HG03135 (cell line): ENCODE results near the gene FIBP.
"Not testable (repeated sequence)": the region's sequence is repeated elsewhere in the genome, so short reads cannot be mapped to it uniquely, and the experiment has no call there.

ENCODE experiments used
- ATAC-seq: cut with Tn5 transposase; IDR thresholded peaks from one replicate; pipeline ENCODE4 v1.9.1; 2021; ENCODE audit warnings: mild to moderate bottlenecking, moderate library complexity; ENCODE audit not compliant: unreplicated experiment

Gene FIBP

GRCh38 chr11:65915101-65915820, 27.0 kb upstream of the FIBP start:
- ATAC-seq: no peak

DNA sequence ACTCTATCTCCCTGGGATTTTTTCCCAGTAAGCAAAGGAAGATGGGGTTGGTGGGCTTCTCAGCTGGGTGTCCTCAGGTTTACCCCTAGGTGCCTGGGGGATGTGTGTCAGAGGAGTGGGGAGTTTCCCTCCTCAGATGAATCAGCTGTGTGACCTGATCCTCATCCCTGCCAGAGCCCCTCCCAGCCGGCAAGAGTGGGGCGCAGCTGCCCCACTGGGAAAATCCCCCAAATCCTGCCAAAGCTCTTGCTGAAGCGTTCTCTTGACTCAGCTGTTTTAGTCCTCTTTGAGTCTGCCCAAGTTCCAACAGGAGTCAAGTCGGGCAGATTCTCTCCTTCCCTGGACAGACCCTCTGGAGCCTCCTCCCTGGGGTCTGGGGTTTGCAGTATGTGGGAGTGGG, 24.6 kb upstream of the FIBP start:
- no peak for ATAC-seq

DNA sequence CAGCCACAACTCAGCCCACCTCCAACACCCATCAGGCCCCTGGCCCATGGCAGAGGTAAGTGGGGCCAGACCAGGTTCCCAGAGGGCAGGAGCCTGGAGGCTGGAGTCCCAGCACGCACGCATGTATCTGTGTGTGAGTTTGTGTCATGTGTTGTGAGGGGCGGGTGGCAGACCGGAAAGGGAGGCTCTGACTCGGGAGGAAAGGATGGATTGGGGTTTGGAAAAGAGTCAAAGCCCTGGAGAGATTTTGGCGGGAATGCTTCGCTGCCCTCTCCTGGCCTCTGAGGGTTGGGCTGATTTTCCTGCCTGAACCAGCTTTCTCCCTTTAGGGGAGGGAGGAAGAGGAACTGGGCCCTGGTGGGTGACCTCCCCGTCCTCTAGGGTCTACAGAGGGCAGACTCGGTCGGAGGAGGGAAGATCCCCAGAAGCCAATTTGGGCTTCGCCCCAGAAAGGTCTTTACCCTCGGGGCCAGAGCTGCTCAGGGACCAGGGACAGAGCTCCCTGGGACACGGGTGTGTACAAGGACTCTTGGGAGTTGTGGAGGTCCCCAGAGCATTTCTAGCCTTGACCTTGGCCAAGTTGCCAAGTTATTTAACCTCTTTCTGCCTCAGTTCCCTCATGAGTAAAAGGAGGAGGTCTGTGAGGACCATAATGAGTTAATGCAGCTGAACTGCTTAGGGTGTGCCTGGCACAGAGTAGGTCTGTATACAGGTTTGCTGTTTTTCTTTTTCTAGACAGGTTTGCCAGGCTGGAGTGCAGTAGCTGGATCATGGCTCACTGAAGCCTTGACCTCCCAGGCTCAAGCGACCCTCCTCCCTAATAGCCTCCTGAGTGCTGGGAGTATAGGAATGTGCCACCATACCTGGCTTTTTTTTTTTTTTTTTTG, 23.7 kb upstream of the FIBP start:
- no peak for ATAC-seq

- ATAC-seq: no peak
Observed at GRCh38 chr11:65907878-65908277, 19.6 kb upstream of the FIBP start.

GRCh38 chr11:65906602-65907001, 18.3 kb upstream of the FIBP start:
- ATAC-seq: no peak

- no peak for ATAC-seq
Observed at GRCh38 chr11:65903715-65904114, 15.4 kb upstream of the FIBP start.

DNA sequence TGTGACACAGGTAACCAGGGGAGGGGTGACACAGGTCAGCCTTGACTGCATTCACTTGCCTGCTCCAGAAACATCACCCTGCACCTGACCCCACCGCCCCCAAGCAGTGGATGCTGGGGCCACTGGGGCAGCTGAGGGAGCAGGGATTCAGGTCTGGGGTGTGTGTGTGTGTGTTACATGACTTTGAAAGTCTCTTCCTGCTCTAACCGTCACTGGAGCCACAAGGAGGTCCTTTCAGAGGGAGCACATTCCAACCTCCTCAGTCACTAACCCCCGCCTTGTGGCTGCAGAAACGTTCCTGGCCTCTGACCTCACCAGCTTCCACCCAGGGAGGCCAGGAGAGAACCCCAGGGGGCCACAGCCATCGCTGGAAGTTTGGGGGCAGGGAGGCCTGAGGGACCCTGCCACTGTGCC, 14.8 kb upstream of the FIBP start:
- ATAC-seq: no peak

DNA sequence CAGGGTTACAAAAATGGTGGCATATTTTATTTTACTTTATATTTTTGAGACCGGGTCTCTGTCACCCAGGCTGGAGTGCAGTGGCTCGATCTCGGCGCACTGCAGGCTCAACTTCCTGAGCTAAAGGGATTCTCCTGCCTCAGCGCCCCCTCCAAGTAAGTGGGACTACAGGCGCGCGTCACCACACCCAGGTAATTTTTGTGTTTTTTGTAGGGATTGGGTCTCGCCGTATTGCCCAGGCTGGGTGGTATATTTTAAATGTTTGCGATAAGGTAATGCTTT, 12.6 kb upstream of the FIBP start:
- no peak for ATAC-seq

DNA sequence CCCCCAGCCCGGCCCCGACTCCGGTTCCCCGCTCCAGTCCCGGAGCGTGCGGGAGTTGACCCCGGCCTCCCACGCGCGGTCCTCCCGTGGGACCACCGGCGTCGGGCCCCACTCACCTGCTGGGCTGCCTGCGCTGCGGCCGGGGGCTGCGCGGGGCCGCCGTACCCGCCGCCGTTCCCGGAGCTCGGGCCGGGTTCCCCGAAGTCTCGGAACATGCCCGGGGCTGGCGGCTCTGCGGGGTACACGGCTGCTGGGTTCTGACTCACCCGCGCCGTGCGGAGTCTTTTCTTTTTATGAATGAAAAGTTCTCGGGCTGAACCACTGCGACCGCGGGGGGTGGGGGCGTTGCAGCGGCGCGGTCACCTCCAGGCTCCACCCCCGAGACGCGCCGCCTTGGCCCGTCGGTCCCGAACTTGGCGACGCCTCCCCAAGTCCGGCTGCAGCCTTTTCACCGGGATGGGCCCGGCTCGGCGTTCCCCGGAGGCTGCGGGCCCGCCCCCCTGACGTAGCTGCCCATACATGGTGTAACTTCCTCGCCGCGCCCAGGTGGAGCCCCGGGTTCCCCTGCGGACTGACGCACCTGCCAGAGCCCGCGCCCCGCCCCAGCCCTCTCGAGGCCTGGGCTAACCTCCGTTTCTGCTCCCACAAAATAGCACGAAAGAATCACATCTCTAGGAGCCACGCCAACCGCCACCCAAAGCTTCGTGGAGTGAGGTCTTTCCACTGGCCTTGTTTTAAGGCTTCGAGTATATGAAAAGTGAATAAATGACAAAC, 12.0 kb upstream of the FIBP start, which contains the start of gene FOSL1:
FOSL1 (minus strand) TSS at position 264 of the 774 bp plus-strand sequence; CDS start at position 215, 49 bp downstream.
- peak; percentile 75 for ATAC-seq

GRCh38 chr11:65899356-65900124, 11.3 kb upstream of the FIBP start:
- ATAC-seq: no peak

DNA sequence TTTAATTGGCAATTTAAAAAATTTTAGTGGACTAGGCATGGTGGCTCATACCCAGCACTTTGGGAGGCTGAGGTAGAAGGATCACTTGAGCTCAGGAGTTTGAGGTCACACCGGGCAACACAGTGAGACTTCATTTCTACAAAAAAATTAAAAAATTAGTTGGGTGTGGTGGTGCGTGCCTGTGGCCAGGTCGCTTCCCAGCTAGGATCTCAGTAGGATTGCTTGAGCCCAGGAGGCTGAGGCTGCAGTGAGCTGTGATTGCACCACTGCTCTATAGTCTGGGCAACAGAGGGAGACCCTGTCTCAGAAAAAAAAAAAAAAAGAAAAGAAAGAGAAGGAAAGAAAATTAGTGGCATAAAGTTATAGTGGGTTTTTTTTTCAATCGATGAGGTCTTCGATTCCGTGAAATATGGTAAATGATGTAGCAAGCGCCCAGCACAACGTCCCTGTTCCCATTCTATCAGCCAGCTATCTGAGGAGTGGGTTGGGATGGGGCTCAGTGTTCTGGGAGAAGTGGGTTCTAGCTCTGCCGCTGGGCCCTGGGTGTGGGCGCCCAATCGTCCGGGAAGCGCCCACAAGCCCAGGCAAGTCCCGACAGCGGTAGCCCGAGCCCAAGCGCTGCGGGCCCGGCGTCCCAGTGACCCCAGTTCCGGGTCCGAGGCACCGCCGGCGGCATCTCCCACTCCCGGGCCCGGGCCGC, 10.5 kb upstream of the FIBP start:
- ATAC-seq: no peak

DNA sequence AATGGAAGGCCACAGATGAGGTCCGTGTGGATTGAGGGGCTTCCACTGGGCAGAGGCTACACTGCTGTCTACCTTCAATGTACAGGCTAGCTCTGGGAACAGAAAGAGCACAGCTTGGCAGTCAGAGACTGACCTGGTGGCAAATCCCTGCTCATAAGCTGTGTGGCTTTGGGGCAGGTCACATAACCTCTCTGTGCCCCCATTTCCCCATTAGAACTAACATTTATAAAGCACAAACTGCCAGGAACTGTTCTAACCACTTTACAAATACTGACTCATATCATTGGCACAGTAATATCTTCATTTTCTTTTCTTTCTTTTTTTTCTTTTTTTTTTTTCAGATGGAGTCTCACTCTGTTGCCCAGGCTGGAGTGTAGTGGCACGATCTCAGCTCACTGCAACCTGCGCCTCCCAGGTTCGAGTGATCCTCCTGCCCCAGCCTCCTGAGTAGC, 8.8 kb upstream of the FIBP start:
- ATAC-seq: no peak

DNA sequence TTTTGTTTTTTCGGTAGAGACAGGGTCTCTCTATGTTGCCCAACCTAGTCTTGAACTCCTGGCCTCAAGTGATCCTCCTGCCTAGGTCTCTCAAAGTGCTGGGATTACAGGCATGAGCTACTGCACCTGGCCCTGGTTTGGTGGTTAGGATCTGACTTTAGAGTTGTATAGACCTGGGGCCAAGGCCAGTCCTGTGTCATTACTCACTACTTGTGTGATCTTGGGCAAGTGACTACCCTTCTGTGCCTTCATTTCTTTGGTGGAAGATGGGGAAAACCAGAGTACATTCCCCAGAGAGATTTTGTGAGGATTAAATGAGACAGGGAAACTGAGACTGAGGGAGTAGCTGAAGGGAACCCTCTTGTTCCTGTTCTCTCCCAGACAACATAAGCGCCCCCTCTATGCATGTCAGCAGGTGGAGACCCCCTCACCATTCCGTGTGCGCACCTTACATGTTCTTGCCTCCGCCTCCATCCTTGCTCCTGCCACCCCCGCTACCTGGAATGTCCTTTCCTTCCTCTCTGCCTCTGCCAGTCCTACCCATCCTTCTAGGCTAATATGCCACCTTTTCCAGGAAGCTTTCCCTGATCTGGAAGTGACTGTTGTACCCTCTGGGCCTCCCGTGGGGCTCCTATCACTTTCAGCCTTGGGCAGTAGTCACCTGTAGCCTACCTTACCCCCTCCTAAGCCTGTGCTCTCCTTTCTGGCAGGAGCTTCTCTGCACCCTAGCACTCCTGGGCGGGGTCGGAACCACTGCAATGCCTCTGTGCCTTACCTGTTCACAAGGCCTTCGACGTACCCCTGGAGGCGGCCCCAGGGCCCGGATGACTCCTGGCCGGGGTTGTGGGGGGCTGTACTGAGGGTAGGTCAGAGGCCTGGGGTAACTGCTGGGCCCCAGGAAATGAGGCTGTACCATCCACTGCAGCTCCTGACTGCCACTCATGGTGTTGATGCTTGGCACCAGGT, 8.0 kb upstream of the FIBP start:
- no peak for ATAC-seq

DNA sequence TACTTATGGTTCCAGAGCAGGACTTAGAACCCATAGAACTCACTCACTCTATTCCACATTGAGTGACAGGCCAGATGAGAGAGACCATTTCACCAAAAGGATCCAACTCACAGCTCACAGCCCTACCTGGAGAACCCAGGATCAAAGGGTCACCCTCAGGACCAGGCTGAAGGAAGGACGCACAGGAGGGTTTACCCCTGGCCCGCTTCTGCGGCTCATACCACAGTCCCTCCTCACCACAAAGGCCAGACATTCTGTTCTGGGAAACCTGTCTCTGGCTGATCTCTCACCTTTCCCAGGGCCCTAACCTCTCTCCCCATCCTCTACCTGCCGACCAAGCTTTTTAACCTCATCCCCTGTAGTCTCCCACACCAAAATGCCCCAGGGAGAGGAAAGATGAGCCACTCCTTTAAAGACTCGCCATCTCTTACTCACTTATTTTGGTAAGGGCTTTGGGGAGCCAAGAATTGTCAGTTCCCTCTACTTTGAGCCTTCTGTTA, 7.3 kb upstream of the FIBP start:
- ATAC-seq: no peak

GRCh38 chr11:65894034-65894591, 5.8 kb upstream of the FIBP start:
- ATAC-seq: no peak

GRCh38 chr11:65892661-65893317, 4.5 kb upstream of the FIBP start:
- ATAC-seq: no peak

DNA sequence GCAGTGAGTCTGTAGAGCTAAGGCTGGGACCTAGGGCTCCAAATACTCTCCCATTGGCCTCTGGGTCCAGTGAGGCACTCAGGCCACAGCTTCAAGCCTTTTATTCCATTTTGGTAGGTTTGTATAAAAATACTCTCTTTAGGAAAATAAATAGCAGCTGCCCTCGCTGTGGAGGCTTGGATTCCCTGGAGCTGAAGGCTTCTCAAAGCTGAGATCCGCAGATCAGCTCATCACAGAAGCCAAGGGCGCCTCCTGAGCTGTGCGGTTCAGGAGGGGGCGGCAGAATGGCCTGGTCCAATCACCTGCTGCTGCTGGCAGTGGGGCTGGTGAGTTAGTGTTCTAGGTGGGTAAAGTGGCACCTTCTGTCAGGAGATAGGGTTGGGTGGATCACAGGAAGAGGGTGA, 3.9 kb upstream of the FIBP start:
- ATAC-seq: not testable (repeated sequence)
